ENCODE data around the gene CPA1.

DNA sequence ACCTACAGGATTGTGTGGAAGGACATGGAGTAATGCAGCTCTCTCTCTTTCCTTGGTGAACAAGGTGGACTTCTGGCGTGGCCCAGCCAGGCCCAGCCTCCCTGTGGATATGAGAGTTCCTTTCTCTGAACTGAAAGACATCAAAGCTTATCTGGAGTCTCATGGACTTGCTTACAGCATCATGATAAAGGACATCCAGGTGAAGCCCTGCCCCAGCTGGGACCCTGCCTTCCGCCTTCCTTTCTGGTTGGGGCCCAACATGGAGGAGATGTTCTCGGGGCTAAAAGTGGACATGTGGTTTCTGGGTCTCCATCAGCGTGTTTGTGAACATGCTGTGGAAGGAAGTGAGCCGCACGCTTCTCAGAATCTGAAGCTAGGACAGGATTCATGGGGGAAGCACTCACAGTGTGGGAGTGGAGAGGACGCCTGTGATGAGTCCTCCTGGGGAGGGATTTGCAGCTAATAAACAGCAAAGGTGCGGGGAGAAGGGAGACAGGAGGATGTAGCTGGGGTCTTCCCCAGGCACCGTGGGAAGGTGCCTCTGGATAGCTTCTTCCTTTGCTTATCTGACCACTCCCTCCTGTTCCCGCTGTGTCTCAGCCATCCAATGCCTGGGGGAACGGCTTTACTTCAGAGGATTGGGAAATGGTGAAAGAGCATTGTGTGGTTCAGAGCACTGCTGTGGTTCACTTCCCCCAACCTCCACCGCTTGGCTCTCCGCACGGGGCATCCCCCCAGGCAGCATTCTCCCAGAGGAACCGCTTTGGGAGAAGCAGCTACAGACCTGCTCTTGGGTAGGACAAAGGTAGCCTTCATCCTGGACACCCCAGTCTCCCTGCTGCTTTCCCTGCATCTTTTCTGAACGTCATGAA is 30.1 kb upstream of the CPA1 start:
- TF ChIP-seq CTCF (IDR thresholded peaks at IDR 0.05), result no peak
- no peak for TF ChIP-seq EP300 (IDR thresholded peaks at IDR 0.05)
- no peak for TF ChIP-seq POLR2AphosphoS5 (IDR thresholded peaks at IDR 0.05)
- TF ChIP-seq POLR2A (IDR thresholded peaks at IDR 0.05), result no peak

Data from stomach (tissue), 4 donors.